Endothelial cell (in vitro differentiated cells): ENCODE data around the gene ATE1. TPM values are rescaled to one million over a fixed set of nuclear protein-coding genes. Genes with fewer than 3 reads are reported as not detected.
"Not testable (repeated sequence)": the region's sequence is repeated elsewhere in the genome, so short reads cannot be mapped to it uniquely, and the experiment has no call there.

ENCODE experiments used
- DNase-seq: peaks from one replicate; pipeline ENCODE4 v3.0.0; 2021; ENCODE audit warnings: low spot score
- H3K27ac Mint-ChIP-seq: one replicate; pipeline ENCODE4 v1.8.0; 2021; ENCODE audit warnings: mixed read lengths, inconsistent platforms; ENCODE audit not compliant: unreplicated experiment
- H3K27me3 Mint-ChIP-seq: one replicate; pipeline ENCODE4 v1.8.0; 2021; ENCODE audit warnings: mild to moderate bottlenecking, moderate library complexity, mixed read lengths, inconsistent platforms; ENCODE audit not compliant: unreplicated experiment
- H3K36me3 Mint-ChIP-seq: one replicate; pipeline ENCODE4 v1.8.0; 2021; ENCODE audit warnings: mild to moderate bottlenecking, low read depth, mixed read lengths, inconsistent platforms; ENCODE audit not compliant: unreplicated experiment
- H3K4me1 Mint-ChIP-seq: one replicate; pipeline ENCODE4 v1.8.0; 2021; ENCODE audit warnings: mild to moderate bottlenecking, mixed read lengths, inconsistent platforms; ENCODE audit not compliant: unreplicated experiment
- H3K4me3 Mint-ChIP-seq: one replicate; pipeline ENCODE4 v1.8.0; 2021; ENCODE audit warnings: mild to moderate bottlenecking, mixed read lengths, inconsistent platforms; ENCODE audit not compliant: unreplicated experiment
- H3K9me3 Mint-ChIP-seq: one replicate; pipeline ENCODE4 v1.8.0; 2021; ENCODE audit warnings: mixed read lengths, inconsistent platforms; ENCODE audit not compliant: unreplicated experiment
- total RNA-seq: library from RNA; stranded (reverse); fragmentation: NEBNext Ultra II Directional; extraction: Animal tissue kit (Norgen Biotek cat#: 25700); gene quantifications from one replicate; pipeline ENCODE4 v1.2.1, GENCODE V29; 2021; ENCODE audit not compliant: unreplicated experiment
- TF ChIP-seq, protein P1 (sequence below): fragments of 200-600 bp; sonication (generic); IDR thresholded peaks from one replicate; pipeline ENCODE4 v1.5.0; 2021; ENCODE audit warnings: antibody characterized with exemption; ENCODE audit not compliant: unreplicated experiment

The ATE1 gene
- total RNA-seq, 1 donor from 2014 or later = 36.0 TPM

GRCh38 chr10:121765204-121765603 is 162.6 kb downstream of the ATE1 start:
- Mint-ChIP-seq H3K27ac (no peak overlapping the region), H3K4me3 (no peak overlapping the region)

DNA sequence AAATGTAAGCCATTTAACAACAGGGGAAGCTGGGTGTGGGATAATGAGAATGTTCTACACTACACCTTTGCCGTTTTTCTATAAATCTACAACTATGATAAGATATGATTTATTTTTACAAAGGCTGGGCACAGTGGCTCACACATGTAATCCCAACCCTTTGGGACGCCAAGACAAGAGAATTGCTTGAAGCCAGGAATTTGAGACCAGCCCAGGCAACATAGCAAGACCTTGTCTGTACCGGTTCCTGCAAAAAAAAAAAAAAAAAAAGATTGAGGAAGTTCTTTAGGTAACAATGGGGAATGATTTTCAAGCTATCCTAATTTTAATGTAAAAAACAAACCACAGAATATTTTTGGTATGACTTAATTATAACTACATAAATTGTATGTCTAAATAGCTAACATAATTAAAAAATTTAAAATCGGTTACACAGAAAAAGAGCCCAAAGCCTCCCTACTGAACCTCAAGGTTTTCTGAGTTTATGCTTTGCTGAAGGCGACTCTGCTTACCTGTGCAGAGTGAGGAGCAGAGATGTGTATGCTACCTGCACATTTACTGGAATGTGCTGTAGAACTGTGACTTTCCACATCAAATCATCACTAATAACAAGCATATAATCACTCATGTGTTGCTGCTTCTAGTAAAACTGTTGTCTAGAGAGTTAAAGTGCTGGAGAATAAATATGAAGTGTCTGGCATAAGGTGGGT is 163.4 kb downstream of the ATE1 start:
- H3K27ac Mint-ChIP-seq = no peak overlapping the region
- H3K27me3 Mint-ChIP-seq = peaks cover 1% of the 10 kb centered on the region
- H3K4me1 Mint-ChIP-seq = peaks cover 7% of the 10 kb centered on the region
- peaks cover 36% of the 10 kb centered on the region for H3K36me3 Mint-ChIP-seq
- H3K4me3 Mint-ChIP-seq = no peak overlapping the region
- TF ChIP-seq, protein P1, sequence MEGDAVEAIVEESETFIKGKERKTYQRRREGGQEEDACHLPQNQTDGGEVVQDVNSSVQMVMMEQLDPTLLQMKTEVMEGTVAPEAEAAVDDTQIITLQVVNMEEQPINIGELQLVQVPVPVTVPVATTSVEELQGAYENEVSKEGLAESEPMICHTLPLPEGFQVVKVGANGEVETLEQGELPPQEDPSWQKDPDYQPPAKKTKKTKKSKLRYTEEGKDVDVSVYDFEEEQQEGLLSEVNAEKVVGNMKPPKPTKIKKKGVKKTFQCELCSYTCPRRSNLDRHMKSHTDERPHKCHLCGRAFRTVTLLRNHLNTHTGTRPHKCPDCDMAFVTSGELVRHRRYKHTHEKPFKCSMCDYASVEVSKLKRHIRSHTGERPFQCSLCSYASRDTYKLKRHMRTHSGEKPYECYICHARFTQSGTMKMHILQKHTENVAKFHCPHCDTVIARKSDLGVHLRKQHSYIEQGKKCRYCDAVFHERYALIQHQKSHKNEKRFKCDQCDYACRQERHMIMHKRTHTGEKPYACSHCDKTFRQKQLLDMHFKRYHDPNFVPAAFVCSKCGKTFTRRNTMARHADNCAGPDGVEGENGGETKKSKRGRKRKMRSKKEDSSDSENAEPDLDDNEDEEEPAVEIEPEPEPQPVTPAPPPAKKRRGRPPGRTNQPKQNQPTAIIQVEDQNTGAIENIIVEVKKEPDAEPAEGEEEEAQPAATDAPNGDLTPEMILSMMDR = no peak
- no peak for DNase-seq
- peaks cover 12% of the 10 kb centered on the region for H3K9me3 Mint-ChIP-seq

More at GRCh38 chr10:121765204-121765603, 162.6 kb downstream of the ATE1 start:
- Mint-ChIP-seq H3K9me3 (peaks cover 8% of the 10 kb centered on the region), H3K36me3 (peaks cover 31% of the 10 kb centered on the region), H3K4me1 (peaks cover 7% of the 10 kb centered on the region), H3K27me3 (peaks cover 1% of the 10 kb centered on the region)
- no peak for DNase-seq
- TF ChIP-seq, protein P1 = no peak

DNA sequence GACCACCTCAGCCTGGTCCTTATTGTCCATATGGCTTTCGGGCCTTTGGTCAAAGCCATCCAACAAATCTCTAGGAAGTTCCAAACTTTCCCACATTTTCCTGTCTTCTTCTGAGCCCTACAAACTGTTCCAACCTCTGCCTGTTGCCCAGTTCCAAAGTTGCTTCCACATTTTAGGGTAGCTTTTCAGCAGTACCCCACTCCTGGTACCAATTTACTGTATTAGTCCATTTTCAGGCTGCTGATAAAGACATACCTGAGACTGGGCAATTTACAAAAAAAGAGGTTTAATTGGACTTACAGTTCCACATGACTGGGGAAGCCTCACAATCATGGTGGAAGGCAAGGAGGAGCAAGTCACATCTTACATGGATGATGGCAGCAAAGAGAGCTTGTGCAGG is 170.6 kb downstream of the ATE1 start:
- Mint-ChIP-seq H3K36me3 (peaks cover 69% of the 10 kb centered on the region), H3K4me3 (peak overlapping the region; percentile 54), H3K9me3 (peaks cover 22% of the 10 kb centered on the region)
- not testable (repeated sequence) for DNase-seq, H3K27ac Mint-ChIP-seq, H3K27me3 Mint-ChIP-seq, H3K4me1 Mint-ChIP-seq

DNA sequence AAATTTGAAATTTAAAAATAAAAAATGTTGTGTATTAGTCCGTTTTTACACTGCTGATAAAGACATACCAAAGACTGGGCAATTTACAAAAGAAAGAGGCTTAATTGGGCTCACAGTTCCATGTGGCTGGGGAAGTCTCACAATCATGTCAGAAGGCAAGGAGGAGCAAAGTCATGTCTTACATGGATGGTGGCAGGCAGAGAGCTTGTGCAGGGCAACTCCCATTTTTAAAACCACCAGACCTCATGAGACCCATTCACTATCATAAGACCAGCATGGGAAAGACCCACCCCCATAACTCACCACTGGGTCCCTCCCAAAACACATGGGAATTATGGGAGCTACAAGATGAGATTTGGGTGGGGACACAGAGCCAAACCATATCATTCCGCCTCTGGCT is 172.3 kb downstream of the ATE1 start:
- H3K27me3 Mint-ChIP-seq, DNase-seq, H3K4me1 Mint-ChIP-seq, H3K27ac Mint-ChIP-seq: not testable (repeated sequence)
- H3K9me3 Mint-ChIP-seq = peaks cover 16% of the 10 kb centered on the region
- H3K36me3 Mint-ChIP-seq = peaks cover 52% of the 10 kb centered on the region
- H3K4me3 Mint-ChIP-seq = peak overlapping the region; percentile 45

- Mint-ChIP-seq H3K27me3 (no peaks in the 10 kb centered on the region), H3K27ac (no peak overlapping the region)
Measured at GRCh38 chr10:121754666-121755065, 173.2 kb downstream of the ATE1 start.

More at GRCh38 chr10:121754666-121755065, 173.2 kb downstream of the ATE1 start:
- Mint-ChIP-seq H3K4me1 (no peaks in the 10 kb centered on the region), H3K9me3 (peaks cover 10% of the 10 kb centered on the region), H3K4me3 (no peak overlapping the region), H3K36me3 (peaks cover 45% of the 10 kb centered on the region)
- TF ChIP-seq, protein P1 = no peak
- no peak for DNase-seq
